ENCODE measurements around the gene PPP1R13B. TPM values are rescaled to one million over a fixed set of nuclear protein-coding genes. Genes with fewer than 3 reads are reported as not detected.

The PPP1R13B gene
- total RNA-seq (10 to 100 TPM; 20.9 to 33.9 (median 24.5) TPM), polyA plus RNA-seq (10 to 100 TPM; 31.4 to 33.8 TPM)

GRCh38 chr14:103847451-103848174, at the start of gene PPP1R13B:
TSS of gene PPP1R13B (minus strand) at chr14:103847575. CDS start at chr14:103847307, 268 bp downstream.
- FAIRE-seq (no peak), ATAC-seq (peak; percentile 94 to 98 (median 96)), DNase-seq (peak; percentile 93 to 99 (median 97))
- Histone ChIP-seq H3K27me3 (no peaks in the 10 kb centered on the region), H3K9me3 (no peaks in the 10 kb centered on the region), H3K27ac (peak within 1 kb of the TSS; percentile 68 to 85 (median 83)), H3K36me3 (no peaks in the 10 kb centered on the region), H3K4me1 (peaks cover 5 to 21% (median 9%) of the 10 kb centered on the region in 3 donors), H3K4me3 (peak within 1 kb of the TSS; percentile 56 to 80 (median 66))
- no peak for TF ChIP-seq CTCF (IDR thresholded peaks at IDR 0.05)
- WGBS, 2 donors, result 0 to 1% methylated on average over 13 to 104 of the region's 104 CpGs
- intact Hi-C loops (cut with DNase I), result loop anchor here in 1 of 3 donors (10.0 kb wide), 1 partner anchor 47 kb away; no protein-coding TSS in a partner anchor

- no peak for TF ChIP-seq CTCF (IDR thresholded peaks at IDR 0.05)
- DNase-seq (no peak), FAIRE-seq (no peak), ATAC-seq (no peak)
- Histone ChIP-seq H3K4me3 (no peak overlapping the region), H3K4me1 (peaks cover 23 to 34% (median 34%) of the 10 kb centered on the region in 3 donors), H3K9me3 (no peaks in the 10 kb centered on the region), H3K36me3 (no peaks in the 10 kb centered on the region), H3K27ac (peak overlapping the region in 3 of 4 donors; percentile 45 to 65 (median 56)), H3K27me3 (no peaks in the 10 kb centered on the region)
- intact Hi-C loops (cut with DNase I), result loop anchor here in 1 of 3 donors (10.0 kb wide), 1 partner anchor 52 kb away; the partner anchor contains the start of gene PPP1R13B
- 75 to 77% methylated on average over 6 of the region's 6 CpGs for WGBS, 2 donors
These were observed 49.2 kb upstream of the PPP1R13B start for GRCh38 chr14:103896578-103896977.

- no peak for TF ChIP-seq CTCF (IDR thresholded peaks at IDR 0.05)
- Histone ChIP-seq H3K36me3 (no peaks in the 10 kb centered on the region), H3K4me3 (no peak overlapping the region), H3K4me1 (peaks cover 34 to 50% (median 49%) of the 10 kb centered on the region in 3 donors), H3K27me3 (no peaks in the 10 kb centered on the region), H3K27ac (peak overlapping the region; percentile 33 to 60 (median 39)), H3K9me3 (no peaks in the 10 kb centered on the region)
- no peak for DNase-seq
- 43 to 48% methylated on average over 7 of the region's 7 CpGs for WGBS, 2 donors
- intact Hi-C loops (cut with DNase I), result loop anchor here in 1 of 3 donors (10.0 kb wide), 1 partner anchor 50 kb away; the partner anchor contains the start of gene PPP1R13B
- ATAC-seq, result no peak
- no peak for FAIRE-seq
These were observed 47.3 kb upstream of the PPP1R13B start for GRCh38 chr14:103894723-103895059.

- 65 to 68% methylated on average over 21 to 26 of the region's 26 CpGs for WGBS, 2 donors
- Histone ChIP-seq H3K4me1 (peaks cover 38 to 53% (median 50%) of the 10 kb centered on the region in 3 donors), H3K36me3 (no peaks in the 10 kb centered on the region), H3K9me3 (no peaks in the 10 kb centered on the region), H3K27me3 (no peaks in the 10 kb centered on the region), H3K4me3 (no peak overlapping the region), H3K27ac (peak overlapping the region; percentile 33 to 60 (median 39))
- TF ChIP-seq CTCF (IDR thresholded peaks at IDR 0.05), result no peak
- DNase-seq (peak in 1 of 6 donors; percentile 60), FAIRE-seq (no peak), ATAC-seq (no peak)
- intact Hi-C loops (cut with DNase I), result loop anchor here in 1 of 3 donors (10.0 kb wide), 1 partner anchor 49 kb away; the partner anchor contains the start of gene PPP1R13B
These were observed 46.8 kb upstream of the PPP1R13B start for GRCh38 chr14:103894034-103894722.
